Neural cell (in vitro differentiated cells): Measurements from ENCODE around the gene PAMR1. TPM values are rescaled to one million over a fixed set of nuclear protein-coding genes. Genes with fewer than 3 reads are reported as not detected.

Source experiments
- H2AFZ ChIP-seq: fragments of 200-600, 300-800 bp; sonication (generic), shearing (Covaris generic); 2 replicates; pipeline ENCODE4 v1.6.0; 2014; ENCODE audit warnings: low read depth, mild to moderate bottlenecking, antibody characterized with exemption, low read length, moderate library complexity
- H3F3A ChIP-seq: fragments of 200-600 bp; shearing (Covaris generic); 2 replicates; pipeline ENCODE4 v1.6.1; 2016; ENCODE audit warnings: mild to moderate bottlenecking, moderate library complexity, mixed read lengths, antibody characterized with exemption, low read length; ENCODE audit not compliant: insufficient read depth, poor library complexity, severe bottlenecking
- H3K27ac ChIP-seq: fragments of 200-600, 300-800 bp; sonication (generic), shearing (Covaris generic); 2 replicates; pipeline ENCODE4 v1.5.1; 2014; ENCODE audit warnings: mild to moderate bottlenecking, low read length, moderate library complexity
- H3K27me3 ChIP-seq: fragments of 300-800, 200-600 bp; sonication (generic), shearing (Covaris generic); 2 replicates; pipeline ENCODE4 v1.6.0; 2014; ENCODE audit warnings: mild to moderate bottlenecking, low read depth, low read length, moderate library complexity; ENCODE audit not compliant: insufficient read depth
- H3K36me3 ChIP-seq: fragments of 300-800, 200-600 bp; sonication (generic), shearing (Covaris generic); 2 replicates; pipeline ENCODE4 v1.5.1; 2014; ENCODE audit warnings: mild to moderate bottlenecking, antibody characterized with exemption, low read length, moderate library complexity; ENCODE audit not compliant: insufficient read depth
- H3K4me2 ChIP-seq: fragments of 300-800, 200-600 bp; sonication (generic), shearing (Covaris generic); 2 replicates; pipeline ENCODE4 v1.6.0; 2014; ENCODE audit warnings: mild to moderate bottlenecking, low read length
- H3K4me3 ChIP-seq: fragments of 300-800, 200-600 bp; sonication (generic), shearing (Covaris generic); 2 replicates; pipeline ENCODE4 v1.5.1; 2014; ENCODE audit warnings: mild to moderate bottlenecking, low read length, moderate library complexity
- H3K79me2 ChIP-seq: fragments of 200-600 bp; shearing (Covaris generic); replicated peaks from 2 replicates; pipeline ENCODE4 v1.6.0; 2014; ENCODE audit warnings: mild to moderate bottlenecking, low read length, moderate library complexity; ENCODE audit not compliant: insufficient read depth
- H3K9ac ChIP-seq: fragments of 300-800, 200-600 bp; sonication (generic), shearing (Covaris generic); 2 replicates; pipeline ENCODE4 v1.6.1; 2016; ENCODE audit warnings: mild to moderate bottlenecking, low read length, mixed read lengths
- H3K9me2 ChIP-seq: fragments of 200-600 bp; shearing (Covaris generic); 2 replicates; pipeline ENCODE4 v1.6.1; 2016; ENCODE audit warnings: mild to moderate bottlenecking, low read length, mixed read lengths; ENCODE audit not compliant: insufficient read depth
- H3K9me3 ChIP-seq: fragments of 200-600, 300-800 bp; sonication (generic), shearing (Covaris generic); 2 replicates; pipeline ENCODE4 v1.6.1; 2016; ENCODE audit warnings: mild to moderate bottlenecking, mixed run types, low read length, moderate library complexity, mixed read lengths
- H4K20me1 ChIP-seq: fragments of 200-600 bp; shearing (Covaris generic); 2 replicates; pipeline ENCODE4 v1.6.1; 2016; ENCODE audit warnings: mild to moderate bottlenecking, mixed run types; ENCODE audit not compliant: insufficient read depth
- EP300 ChIP-seq: fragments of 450-650 bp; conservative IDR thresholded peaks from 2 replicates; pipeline ENCODE4 v1.6.1; 2014; ENCODE audit warnings: antibody characterized with exemption, mild to moderate bottlenecking, moderate library complexity; ENCODE audit not compliant: poor library complexity, severe bottlenecking
- EZH2 ChIP-seq: fragments of 200-600, 300-800 bp; shearing (Covaris generic), sonication (generic); IDR thresholded peaks from 2 replicates; pipeline ENCODE4 v1.6.1; 2014; ENCODE audit warnings: antibody characterized with exemption, low read length, borderline replicate concordance, mild to moderate bottlenecking; ENCODE audit not compliant: insufficient read depth, poor library complexity, severe bottlenecking
- MXI1 ChIP-seq: fragments of 450-650 bp; conservative IDR thresholded peaks from 2 replicates; pipeline ENCODE4 v1.6.1; 2014; ENCODE audit warnings: antibody characterized with exemption, mild to moderate bottlenecking; ENCODE audit not compliant: poor library complexity, severe bottlenecking
- POLR2AphosphoS5 ChIP-seq: IDR thresholded peaks from 2 replicates; pipeline ENCODE4 v1.6.1; 2012
- RAD21 ChIP-seq: fragments of 450-650 bp; conservative IDR thresholded peaks from 2 replicates; pipeline ENCODE4 v1.6.1; 2014; ENCODE audit warnings: antibody characterized with exemption, mild to moderate bottlenecking, moderate library complexity
- SMC3 ChIP-seq: fragments of 450-650 bp; conservative IDR thresholded peaks from 2 replicates; pipeline ENCODE4 v1.6.1; 2014; ENCODE audit warnings: antibody characterized with exemption, mild to moderate bottlenecking, moderate library complexity; ENCODE audit not compliant: poor library complexity
- TAF1 ChIP-seq: IDR thresholded peaks from 2 replicates; pipeline ENCODE4 v1.6.1; 2012; ENCODE audit warnings: low read depth
- polyA plus RNA-seq: library from polyadenylated mRNA; depleted of rRNA; stranded (reverse); fragments of >200 nt; gene quantifications from 2 replicates; pipeline ENCODE4 v1.2.3, GENCODE V29; 2014
- TF ChIP-seq, protein P1 (sequence below): fragments of 450-650 bp; IDR thresholded peaks from 2 replicates; pipeline ENCODE4 v1.5.1; 2014; ENCODE audit warnings: antibody characterized with exemption, mild to moderate bottlenecking, moderate library complexity; ENCODE audit not compliant: poor library complexity, severe bottlenecking
- TF ChIP-seq, protein P2 (sequence below): IDR thresholded peaks from 2 replicates; pipeline ENCODE4 v1.6.1; 2012; ENCODE audit warnings: borderline replicate concordance

The PAMR1 gene
- polyA plus RNA-seq, 1 donor from 2014 or later, result 0.48 TPM

DNA sequence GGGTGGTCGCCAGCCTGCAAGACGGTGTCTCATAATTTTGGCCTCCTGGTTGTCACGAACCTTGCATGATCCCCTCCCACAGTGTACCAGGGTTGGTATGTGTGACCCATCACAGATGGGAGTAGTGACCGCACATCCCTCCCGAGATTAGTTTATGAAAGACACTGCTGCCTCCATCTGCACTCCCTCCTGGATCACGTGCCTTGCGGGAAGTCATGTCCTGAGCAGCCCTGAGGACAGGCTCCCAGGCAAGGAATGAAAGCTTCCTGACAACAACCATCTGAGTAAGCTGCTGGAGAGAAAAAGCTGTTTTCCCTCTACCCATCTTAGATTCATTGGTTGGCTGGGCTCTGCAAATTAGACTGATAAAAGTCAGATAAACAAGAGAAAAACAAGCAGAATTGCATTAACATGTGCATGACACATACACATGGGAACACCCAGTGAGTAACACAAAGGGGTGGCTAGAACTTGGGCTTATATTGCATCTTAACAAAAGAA lies 14.4 kb upstream of the PAMR1 start:
- Histone ChIP-seq H3K4me2 (no peak overlapping the region), H2AFZ (no peak overlapping the region)

DNA sequence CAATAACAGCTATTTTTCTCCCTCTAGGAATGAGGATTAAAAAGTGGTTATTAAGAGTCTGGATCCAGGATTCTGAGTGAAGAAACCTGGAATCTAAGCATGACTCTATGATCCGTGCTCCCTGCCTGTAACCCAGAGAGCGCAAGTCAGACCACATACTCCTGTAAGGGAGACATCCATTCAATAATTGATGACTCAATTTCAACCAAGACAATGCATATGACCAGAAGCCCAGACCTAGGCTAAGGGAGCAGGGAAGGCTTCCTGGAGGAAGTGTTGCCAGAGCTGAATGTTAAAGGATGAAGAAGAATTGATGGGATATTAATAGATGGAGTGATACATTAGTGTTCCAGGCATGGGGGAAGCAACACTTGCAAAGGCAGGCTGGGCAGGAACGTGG lies 13.8 kb upstream of the PAMR1 start:
- Histone ChIP-seq H3F3A (no peaks in the 10 kb centered on the region), H3K9me3 (no peaks in the 10 kb centered on the region), H4K20me1 (no peaks in the 10 kb centered on the region), H3K9ac (no peak overlapping the region), H3K27ac (no peak overlapping the region), H3K36me3 (no peaks in the 10 kb centered on the region), H3K9me2 (no peaks in the 10 kb centered on the region), H2AFZ (no peak overlapping the region), H3K4me2 (no peak overlapping the region), H3K4me3 (no peak overlapping the region), H3K79me2 (no peaks in the 10 kb centered on the region), H3K27me3 (no peaks in the 10 kb centered on the region)
- no peak for TF ChIP-seq MXI1
- TF ChIP-seq SMC3, result no peak
- no peak for TF ChIP-seq RAD21
- TF ChIP-seq, protein P1, sequence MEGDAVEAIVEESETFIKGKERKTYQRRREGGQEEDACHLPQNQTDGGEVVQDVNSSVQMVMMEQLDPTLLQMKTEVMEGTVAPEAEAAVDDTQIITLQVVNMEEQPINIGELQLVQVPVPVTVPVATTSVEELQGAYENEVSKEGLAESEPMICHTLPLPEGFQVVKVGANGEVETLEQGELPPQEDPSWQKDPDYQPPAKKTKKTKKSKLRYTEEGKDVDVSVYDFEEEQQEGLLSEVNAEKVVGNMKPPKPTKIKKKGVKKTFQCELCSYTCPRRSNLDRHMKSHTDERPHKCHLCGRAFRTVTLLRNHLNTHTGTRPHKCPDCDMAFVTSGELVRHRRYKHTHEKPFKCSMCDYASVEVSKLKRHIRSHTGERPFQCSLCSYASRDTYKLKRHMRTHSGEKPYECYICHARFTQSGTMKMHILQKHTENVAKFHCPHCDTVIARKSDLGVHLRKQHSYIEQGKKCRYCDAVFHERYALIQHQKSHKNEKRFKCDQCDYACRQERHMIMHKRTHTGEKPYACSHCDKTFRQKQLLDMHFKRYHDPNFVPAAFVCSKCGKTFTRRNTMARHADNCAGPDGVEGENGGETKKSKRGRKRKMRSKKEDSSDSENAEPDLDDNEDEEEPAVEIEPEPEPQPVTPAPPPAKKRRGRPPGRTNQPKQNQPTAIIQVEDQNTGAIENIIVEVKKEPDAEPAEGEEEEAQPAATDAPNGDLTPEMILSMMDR, result no peak
- TF ChIP-seq EZH2, result no peak
- TF ChIP-seq, protein P2, sequence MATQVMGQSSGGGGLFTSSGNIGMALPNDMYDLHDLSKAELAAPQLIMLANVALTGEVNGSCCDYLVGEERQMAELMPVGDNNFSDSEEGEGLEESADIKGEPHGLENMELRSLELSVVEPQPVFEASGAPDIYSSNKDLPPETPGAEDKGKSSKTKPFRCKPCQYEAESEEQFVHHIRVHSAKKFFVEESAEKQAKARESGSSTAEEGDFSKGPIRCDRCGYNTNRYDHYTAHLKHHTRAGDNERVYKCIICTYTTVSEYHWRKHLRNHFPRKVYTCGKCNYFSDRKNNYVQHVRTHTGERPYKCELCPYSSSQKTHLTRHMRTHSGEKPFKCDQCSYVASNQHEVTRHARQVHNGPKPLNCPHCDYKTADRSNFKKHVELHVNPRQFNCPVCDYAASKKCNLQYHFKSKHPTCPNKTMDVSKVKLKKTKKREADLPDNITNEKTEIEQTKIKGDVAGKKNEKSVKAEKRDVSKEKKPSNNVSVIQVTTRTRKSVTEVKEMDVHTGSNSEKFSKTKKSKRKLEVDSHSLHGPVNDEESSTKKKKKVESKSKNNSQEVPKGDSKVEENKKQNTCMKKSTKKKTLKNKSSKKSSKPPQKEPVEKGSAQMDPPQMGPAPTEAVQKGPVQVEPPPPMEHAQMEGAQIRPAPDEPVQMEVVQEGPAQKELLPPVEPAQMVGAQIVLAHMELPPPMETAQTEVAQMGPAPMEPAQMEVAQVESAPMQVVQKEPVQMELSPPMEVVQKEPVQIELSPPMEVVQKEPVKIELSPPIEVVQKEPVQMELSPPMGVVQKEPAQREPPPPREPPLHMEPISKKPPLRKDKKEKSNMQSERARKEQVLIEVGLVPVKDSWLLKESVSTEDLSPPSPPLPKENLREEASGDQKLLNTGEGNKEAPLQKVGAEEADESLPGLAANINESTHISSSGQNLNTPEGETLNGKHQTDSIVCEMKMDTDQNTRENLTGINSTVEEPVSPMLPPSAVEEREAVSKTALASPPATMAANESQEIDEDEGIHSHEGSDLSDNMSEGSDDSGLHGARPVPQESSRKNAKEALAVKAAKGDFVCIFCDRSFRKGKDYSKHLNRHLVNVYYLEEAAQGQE, result no peak
- TF ChIP-seq EP300, result no peak
- no peak for TF ChIP-seq POLR2AphosphoS5
- no peak for TF ChIP-seq TAF1

More for the DNA sequence above, 14.4 kb upstream of the PAMR1 start:
- H3K27ac ChIP-seq, result no peak overlapping the region
- H3K9ac ChIP-seq, result no peak overlapping the region
- TF ChIP-seq, protein P1, result no peak
- TF ChIP-seq, protein P2, result no peak
- TF ChIP-seq TAF1, result no peak
- no peak for TF ChIP-seq RAD21
- TF ChIP-seq MXI1, result no peak
- TF ChIP-seq EZH2, result no peak
- no peak for TF ChIP-seq POLR2AphosphoS5
- no peak for TF ChIP-seq EP300
- TF ChIP-seq SMC3, result no peak
- H3K79me2 ChIP-seq, result no peaks in the 10 kb centered on the region
- no peaks in the 10 kb centered on the region for H4K20me1 ChIP-seq
- no peaks in the 10 kb centered on the region for H3K9me3 ChIP-seq
- no peaks in the 10 kb centered on the region for H3F3A ChIP-seq
- H3K27me3 ChIP-seq, result no peaks in the 10 kb centered on the region
- H3K36me3 ChIP-seq, result no peaks in the 10 kb centered on the region
- no peak overlapping the region for H3K4me3 ChIP-seq
- H3K9me2 ChIP-seq, result no peaks in the 10 kb centered on the region
